ENCODE results near the gene EFNA1. TPM values are rescaled to one million over a fixed set of nuclear protein-coding genes. Genes with fewer than 3 reads are reported as not detected.

The EFNA1 gene
- total RNA-seq, 2 experiments from 2014 or later, result not detected

DNA sequence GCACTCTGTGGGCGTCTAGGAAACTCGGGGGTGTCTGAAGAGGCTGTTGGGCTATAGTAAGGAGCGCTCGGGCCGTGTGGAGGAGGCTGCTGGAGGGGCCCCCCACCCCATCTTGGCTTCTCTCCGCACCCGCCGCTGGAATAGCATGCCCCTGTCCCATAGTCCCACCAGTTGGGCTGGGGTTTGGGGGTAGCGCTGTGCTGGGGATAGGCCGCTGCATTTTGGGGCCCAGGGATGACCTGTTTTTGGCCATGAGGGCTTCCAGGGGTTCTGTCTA, 48.5 kb upstream of the EFNA1 start:
- BruUV-seq (replicated peaks), result no TSS peak
- CTCF ChIA-PET (ENCODE audit: unreplicated experiment), result interaction anchor here (0.7 kb wide), 1 partner anchor 91 kb away, joined by 4 read pairs; no protein-coding TSS in a partner anchor
- POLR2A ChIA-PET, result no interaction called here
- Histone ChIP-seq H3K9me3 (ENCODE audit: low read length) (no peaks in the 10 kb centered on the region), H3K4me2 (ENCODE audit: low read length) (peak overlapping the region; percentile 79), H3K9me2 (ENCODE audit: insufficient read depth, low read length) (no peaks in the 10 kb centered on the region), H3K79me2 (ENCODE audit: insufficient read depth, low read depth, low read length) (no peaks in the 10 kb centered on the region), H4K20me1 (ENCODE audit: insufficient read depth, low read length) (no peaks in the 10 kb centered on the region), H2AFZ (ENCODE audit: low read length) (no peak overlapping the region), H3K36me3 (ENCODE audit: insufficient read depth, low read length) (no peaks in the 10 kb centered on the region), H3K4me1 (ENCODE audit: insufficient read depth, low read length, poor library complexity, severe bottlenecking) (peaks cover 64% of the 10 kb centered on the region), H3K4me3 (ENCODE audit: low read depth, low read length, poor library complexity, severe bottlenecking) (peak overlapping the region; percentile 62), H3K27ac (ENCODE audit: low read depth, low read length, poor library complexity, severe bottlenecking) (no peak overlapping the region)
- intact Hi-C loops (cut with micrococcal nuclease; ENCODE audit: unreplicated experiment), result no loop called here
- TF ChIP-seq EZH2phosphoT487 (IDR thresholded peaks at IDR 0.05; ENCODE audit: borderline replicate concordance, low read depth, low read length), result peak; percentile 78; the same call in 1 of the 2 replicates
- TF ChIP-seq, protein P1, sequence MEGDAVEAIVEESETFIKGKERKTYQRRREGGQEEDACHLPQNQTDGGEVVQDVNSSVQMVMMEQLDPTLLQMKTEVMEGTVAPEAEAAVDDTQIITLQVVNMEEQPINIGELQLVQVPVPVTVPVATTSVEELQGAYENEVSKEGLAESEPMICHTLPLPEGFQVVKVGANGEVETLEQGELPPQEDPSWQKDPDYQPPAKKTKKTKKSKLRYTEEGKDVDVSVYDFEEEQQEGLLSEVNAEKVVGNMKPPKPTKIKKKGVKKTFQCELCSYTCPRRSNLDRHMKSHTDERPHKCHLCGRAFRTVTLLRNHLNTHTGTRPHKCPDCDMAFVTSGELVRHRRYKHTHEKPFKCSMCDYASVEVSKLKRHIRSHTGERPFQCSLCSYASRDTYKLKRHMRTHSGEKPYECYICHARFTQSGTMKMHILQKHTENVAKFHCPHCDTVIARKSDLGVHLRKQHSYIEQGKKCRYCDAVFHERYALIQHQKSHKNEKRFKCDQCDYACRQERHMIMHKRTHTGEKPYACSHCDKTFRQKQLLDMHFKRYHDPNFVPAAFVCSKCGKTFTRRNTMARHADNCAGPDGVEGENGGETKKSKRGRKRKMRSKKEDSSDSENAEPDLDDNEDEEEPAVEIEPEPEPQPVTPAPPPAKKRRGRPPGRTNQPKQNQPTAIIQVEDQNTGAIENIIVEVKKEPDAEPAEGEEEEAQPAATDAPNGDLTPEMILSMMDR (conservative IDR thresholded peaks at IDR 0.05; ENCODE audit: low read length), result no peak
- DNase-seq (ENCODE audit: low spot score), result no peak

DNA sequence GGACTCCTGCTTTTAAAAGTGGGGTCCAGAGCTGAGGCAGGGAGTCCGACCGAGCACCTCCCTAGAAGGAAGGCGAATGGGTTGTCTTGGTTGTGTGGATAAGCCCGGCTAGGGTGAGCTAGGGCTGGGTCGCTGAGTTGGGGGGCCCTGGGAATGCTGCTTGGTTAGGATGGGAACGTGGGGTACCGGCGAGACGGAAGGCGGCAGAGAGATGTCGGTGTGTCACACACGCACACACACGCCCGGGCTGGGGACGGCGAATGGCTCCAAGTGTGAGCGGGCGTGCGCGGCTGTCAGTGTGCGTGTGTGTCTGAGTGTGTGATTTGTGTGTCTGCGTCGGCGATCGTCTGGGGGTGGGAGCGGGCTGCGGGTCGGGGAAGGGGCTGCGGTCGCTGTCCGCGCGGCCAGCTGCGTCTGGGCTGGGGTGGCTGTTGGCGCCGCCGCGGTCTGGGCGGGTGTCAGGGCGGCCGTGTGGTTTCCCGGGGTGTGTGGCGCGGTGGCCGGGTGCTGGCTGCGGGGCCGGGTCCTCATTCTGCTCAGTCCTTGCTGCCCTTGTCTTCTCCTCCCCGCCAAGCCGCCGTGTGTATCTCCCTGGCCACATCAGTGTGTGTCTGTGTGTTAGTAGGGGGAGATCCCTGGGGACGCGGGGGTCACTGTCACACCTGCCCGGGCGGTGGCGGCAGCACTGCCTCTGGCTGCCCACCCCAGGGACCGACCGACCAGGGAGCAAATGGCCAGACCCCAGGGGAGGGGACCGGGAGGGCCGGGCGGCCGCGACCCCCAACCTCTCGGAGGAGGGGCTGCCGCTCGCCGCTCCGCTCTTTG, 48.0 kb upstream of the EFNA1 start:
- H2AFZ ChIP-seq (ENCODE audit: low read length), result no peak overlapping the region
- POLR2A ChIA-PET, result no interaction called here
- intact Hi-C loops (cut with micrococcal nuclease; ENCODE audit: unreplicated experiment), result no loop called here

More for the DNA sequence above, 48.0 kb upstream of the EFNA1 start:
- H3K9me3 ChIP-seq (ENCODE audit: low read length), result no peaks in the 10 kb centered on the region
- CTCF ChIA-PET (ENCODE audit: unreplicated experiment), result no interaction called here
- peak overlapping the region; percentile 62 for H3K4me3 ChIP-seq (ENCODE audit: low read depth, low read length, poor library complexity, severe bottlenecking)
- H3K79me2 ChIP-seq (ENCODE audit: insufficient read depth, low read depth, low read length), result no peaks in the 10 kb centered on the region
- H4K20me1 ChIP-seq (ENCODE audit: insufficient read depth, low read length), result no peaks in the 10 kb centered on the region
- H3K36me3 ChIP-seq (ENCODE audit: insufficient read depth, low read length), result no peaks in the 10 kb centered on the region
- H3K9me2 ChIP-seq (ENCODE audit: insufficient read depth, low read length), result no peaks in the 10 kb centered on the region
- no peak for DNase-seq (ENCODE audit: low spot score)
- peak overlapping the region; percentile 79 for H3K4me2 ChIP-seq (ENCODE audit: low read length)
- no peak overlapping the region for H3K27ac ChIP-seq (ENCODE audit: low read depth, low read length, poor library complexity, severe bottlenecking)
- no TSS peak for BruUV-seq (replicated peaks)
- TF ChIP-seq, protein P1 (conservative IDR thresholded peaks at IDR 0.05; ENCODE audit: low read length), result no peak
- peak; percentile 24; the same call in 1 of the 2 replicates for TF ChIP-seq EZH2phosphoT487 (IDR thresholded peaks at IDR 0.05; ENCODE audit: borderline replicate concordance, low read depth, low read length)
- peaks cover 63% of the 10 kb centered on the region for H3K4me1 ChIP-seq (ENCODE audit: insufficient read depth, low read length, poor library complexity, severe bottlenecking)

Data from OCI-LY7 (cell line).